GM12878 (cell line): Measurements from ENCODE around the gene RARB. TPM values are rescaled to one million over a fixed set of nuclear protein-coding genes. Genes with fewer than 3 reads are reported as not detected.

Experiments used
- ATAC-seq: fragments of 200-7000 bp; cut with Tn5 transposase; 3 replicates; pipeline ENCODE4 v1.9.1; 2020; ENCODE audit warnings: mild to moderate bottlenecking, moderate library complexity
- BruUV-seq: library from RNA; stranded (reverse); fragments of 400-500 nt; replicated peaks from 2 replicates; lab custom pipeline; 2021; lab: Mats Ljungman, UMichigan
- CTCF ChIA-PET: fragments of 300-600 bp; sonication (Branson Sonifier 250); formaldehyde crosslinking; extraction: SDS; loops from one replicate; lab custom pipeline; 2021; ENCODE audit warnings: inconsistent platforms; lab: Yijun Ruan, JAX
- POLR2A ChIA-PET: fragments of 350-600 bp; formaldehyde crosslinking; extraction: SDS; loops from one replicate; lab custom pipeline; 2021; ENCODE audit warnings: inconsistent platforms; lab: Charles Lee
- RAD21 ChIA-PET: fragments of 300-600 bp; sonication (Branson Sonifier 250); formaldehyde crosslinking; loops from one replicate; lab custom pipeline; 2023; ENCODE audit warnings: antibody characterized with exemption; ENCODE audit not compliant: unreplicated experiment; lab: Charles Lee
- SMC1A ChIA-PET: fragments of 300-600 bp; sonication (Branson Sonifier 250); formaldehyde crosslinking; loops from one replicate; lab custom pipeline; 2023; ENCODE audit not compliant: unreplicated experiment, uncharacterized antibody; lab: Charles Lee
- DNase-seq: peaks from one replicate; pipeline ENCODE4 v3.0.0-alpha.2; 2011; ENCODE audit warnings: low read depth, low spot score
- FAIRE-seq: peaks from 3 replicates; lab custom pipeline; 2011; peaks lifted over from hg19 to GRCh38; lab: Jason Lieb, UNC
- H2AFZ ChIP-seq: 2 replicates; pipeline ENCODE4 v1.6.0; 2011; ENCODE audit warnings: low read depth, low read length, control low read depth; ENCODE audit not compliant: control insufficient read depth
- H3K27ac ChIP-seq: 2 replicates; pipeline ENCODE4 v1.5.1; 2011; ENCODE audit warnings: control low read depth; ENCODE audit not compliant: control insufficient read depth, insufficient read depth
- H3K27me3 ChIP-seq, 2 experiments: replicated peaks in 1 of 2; 2 replicates each; pipeline versions ENCODE4 v1.6.0 to v1.6.1; 2011; ENCODE audit warnings: low read length in 1 of 2; ENCODE audit not compliant: control insufficient read depth in 2 of 2, insufficient read depth in 2 of 2
- H3K36me3 ChIP-seq, 2 experiments: 2 replicates each; pipeline ENCODE4 v1.5.1; 2011; ENCODE audit warnings: low read length in 1 of 2; ENCODE audit not compliant: control insufficient read depth in 2 of 2, insufficient read depth in 2 of 2
- H3K4me1 ChIP-seq: 2 replicates; pipeline ENCODE4 v1.6.1; 2011; ENCODE audit warnings: mild to moderate bottlenecking, low read length, moderate library complexity, mixed read lengths; ENCODE audit not compliant: control insufficient read depth, insufficient read depth
- H3K4me2 ChIP-seq: 2 replicates; pipeline ENCODE4 v1.6.0; 2011; ENCODE audit warnings: control low read depth; ENCODE audit not compliant: control insufficient read depth, insufficient read depth
- H3K4me3 ChIP-seq: fragments of 200-600 bp; sonication (generic); 2 replicates; pipeline ENCODE4 v1.5.1; 2016
- H3K79me2 ChIP-seq: 2 replicates; pipeline ENCODE4 v1.6.0; 2011; ENCODE audit warnings: low read length; ENCODE audit not compliant: control insufficient read depth, insufficient read depth
- H3K9ac ChIP-seq: 2 replicates; pipeline ENCODE4 v1.8.0; 2011; ENCODE audit warnings: low read length, control low read depth, mixed read lengths; ENCODE audit not compliant: control insufficient read depth, insufficient read depth
- H3K9me3 ChIP-seq: replicated peaks from 3 replicates; pipeline ENCODE4 v1.5.1; 2011; ENCODE audit warnings: mild to moderate bottlenecking, low read length; ENCODE audit not compliant: control insufficient read depth, insufficient read depth
- H4K20me1 ChIP-seq: 2 replicates; pipeline ENCODE4 v1.6.0; 2011; ENCODE audit not compliant: control insufficient read depth, insufficient read depth
- EED ChIP-seq: sonication (generic); IDR thresholded peaks from 2 replicates; pipeline ENCODE4 v1.6.1; 2016; ENCODE audit warnings: antibody characterized with exemption, low read depth
- KDM1A ChIP-seq: fragments of 200-600 bp; sonication (generic); IDR thresholded peaks from 2 replicates; pipeline ENCODE4 v1.6.1; 2016; ENCODE audit warnings: borderline replicate concordance
- SKIL ChIP-seq: fragments of 450-650 bp; IDR thresholded peaks from 2 replicates; pipeline ENCODE4 v1.6.1; 2017; ENCODE audit warnings: mild to moderate bottlenecking, low read depth, inconsistent platforms; ENCODE audit not compliant: poor library complexity, severe bottlenecking
- SREBF2 ChIP-seq: IDR thresholded peaks from 2 replicates; pipeline ENCODE4 v1.6.1; 2012; ENCODE audit warnings: mild to moderate bottlenecking, low read length
- ZNF384 ChIP-seq: IDR thresholded peaks from 2 replicates; pipeline ENCODE4 v1.6.1; 2012; ENCODE audit warnings: low read depth, mild to moderate bottlenecking, low read length, improper control_type of control experiment, borderline replicate concordance
- WGBS: methylation state at CpG from one replicate; pipeline ENCODE4 v1.1.6; 2016; ENCODE audit warnings: low lambda C conversion rate; ENCODE audit not compliant: insufficient replicate concordance, insufficient coverage; ENCODE audit errors: missing lambda C conversion rate; 5-methylcytosine and 5-hydroxymethylcytosine counted together
- in situ Hi-C: fragments of 300-500 bp; cut with MboI; formaldehyde crosslinking; loops from 9 replicates; pipeline ENCODE4 v1.14.3; 2018; ENCODE audit warnings: mixed read lengths
- intact Hi-C: fragments of 100-400 bp; cut with micrococcal nuclease; formaldehyde crosslinking; loops from one replicate; pipeline ENCODE4 v1.14.2; 2022; ENCODE audit not compliant: unreplicated experiment
- polyA plus RNA-seq, 11 experiments: library from polyadenylated mRNA; depleted of rRNA in 4 of 11; unstranded in 6 of 11; stranded (reverse) in 5 of 11; fragments of >200 nt; fragmentation: Nextera tagmentation in 4 of 11; fragmentation: Illumina TruSeq in 1 of 11; extraction: Ambion mirVana in 4 of 11; extraction: Trizol in 1 of 11; gene quantifications; 1 replicate in 1 of 11; 2 replicates in 10 of 11; pipeline versions ENCODE4 v1.2.1 to v1.2.3, GENCODE V29; 2011 to 2016; ENCODE audit warnings: inconsistent platforms in 2 of 11, missing spikeins in 2 of 11, low read depth in 1 of 11
- total RNA-seq, 4 experiments: library from RNA; depleted of rRNA in 3 of 4; stranded (reverse); fragments of >200 nt in 3 of 4; fragmentation: Illumina TruSeq in 1 of 4; extraction: Trizol in 1 of 4; gene quantifications; 2 replicates each; pipeline versions ENCODE4 v1.2.1 to v1.2.3, GENCODE V29; 2013 to 2021
- TF ChIP-seq, protein P1 (sequence below): IDR thresholded peaks from 2 replicates; pipeline ENCODE4 v1.6.1; 2012; ENCODE audit warnings: low read depth, low read length, improper control_type of control experiment

RARB gene
- total and polyA plus RNA-seq, 10 of the 15 experiments (the other 5 are each of a cell fraction or from before 2014, with no cell fraction given): 0.05 to 0.06 TPM; not detected in 8

GRCh38 chr3:25493786-25494185, 65.7 kb downstream of the RARB start:
- no peaks in the 10 kb centered on the region for H3K27me3 ChIP-seq
- no peak for FAIRE-seq
- RAD21 ChIA-PET: no interaction called here
- no peak overlapping the region for H3K4me3 ChIP-seq
- CTCF ChIA-PET: no interaction called here
- POLR2A ChIA-PET: no interaction called here
- no peak for ATAC-seq
- TF ChIP-seq EED: no peak
- no peaks in the 10 kb centered on the region for H3K36me3 ChIP-seq
- in situ Hi-C loops (no loop called here), intact Hi-C loops (no loop called here)
- 0% methylated on average over 1 of the region's 1 CpG for WGBS
- H3K9me3 ChIP-seq: no peaks in the 10 kb centered on the region
- H3K4me1 ChIP-seq: no peaks in the 10 kb centered on the region
- H3K79me2 ChIP-seq: no peaks in the 10 kb centered on the region
- H4K20me1 ChIP-seq: no peaks in the 10 kb centered on the region
- BruUV-seq: no TSS peak
- SMC1A ChIA-PET: no interaction called here
- no peak for DNase-seq
- no peak overlapping the region for H3K4me2 ChIP-seq
- H3K27ac ChIP-seq: no peak overlapping the region
- no peak overlapping the region for H3K9ac ChIP-seq
- no peak overlapping the region for H2AFZ ChIP-seq

DNA sequence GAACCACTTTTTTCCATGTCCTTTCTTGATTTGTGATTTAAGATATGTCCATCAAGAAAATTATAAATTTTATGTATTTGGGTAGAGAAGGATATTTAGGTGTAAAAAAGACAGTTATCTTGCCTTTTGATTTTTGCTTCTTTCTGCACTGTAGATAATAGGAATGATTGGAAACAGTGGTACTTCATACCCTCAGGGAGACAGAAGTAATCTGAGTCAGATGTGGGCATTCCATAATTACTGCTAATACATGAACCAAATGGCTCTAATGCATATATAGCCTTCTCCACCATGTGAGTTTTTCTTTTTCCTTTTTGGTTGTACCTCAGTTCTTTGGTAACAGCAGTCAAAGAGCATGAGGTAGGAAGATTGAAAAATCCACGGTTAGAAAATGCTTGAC, 67.2 kb downstream of the RARB start:
- BruUV-seq: no TSS peak
- Histone ChIP-seq H3K27ac (no peak overlapping the region), H3K4me1 (no peaks in the 10 kb centered on the region), H3K4me2 (no peak overlapping the region), H3K4me3 (no peak overlapping the region), H4K20me1 (no peaks in the 10 kb centered on the region), H3K36me3 (no peaks in the 10 kb centered on the region), H3K79me2 (no peaks in the 10 kb centered on the region), H3K9me3 (no peaks in the 10 kb centered on the region), H2AFZ (no peak overlapping the region), H3K27me3 (no peaks in the 10 kb centered on the region), H3K9ac (no peak overlapping the region)
- ChIA-PET POLR2A (no interaction called here), RAD21 (no interaction called here), SMC1A (no interaction called here), CTCF (no interaction called here)
- no peak for ATAC-seq
- WGBS: 0% methylated on average over 1 of the region's 1 CpG
- no peak for DNase-seq
- no peak for FAIRE-seq
- intact Hi-C loops (no loop called here), in situ Hi-C loops (no loop called here)
- TF ChIP-seq, protein P1, sequence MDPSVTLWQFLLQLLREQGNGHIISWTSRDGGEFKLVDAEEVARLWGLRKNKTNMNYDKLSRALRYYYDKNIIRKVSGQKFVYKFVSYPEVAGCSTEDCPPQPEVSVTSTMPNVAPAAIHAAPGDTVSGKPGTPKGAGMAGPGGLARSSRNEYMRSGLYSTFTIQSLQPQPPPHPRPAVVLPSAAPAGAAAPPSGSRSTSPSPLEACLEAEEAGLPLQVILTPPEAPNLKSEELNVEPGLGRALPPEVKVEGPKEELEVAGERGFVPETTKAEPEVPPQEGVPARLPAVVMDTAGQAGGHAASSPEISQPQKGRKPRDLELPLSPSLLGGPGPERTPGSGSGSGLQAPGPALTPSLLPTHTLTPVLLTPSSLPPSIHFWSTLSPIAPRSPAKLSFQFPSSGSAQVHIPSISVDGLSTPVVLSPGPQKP: no peak
- TF ChIP-seq SREBF2: no peak
- TF ChIP-seq KDM1A: no peak
- TF ChIP-seq SKIL: no peak
- TF ChIP-seq ZNF384: no peak
